ENCODE results near the gene THAP8.
"Not testable (repeated sequence)": the region's sequence is repeated elsewhere in the genome, so short reads cannot be mapped to it uniquely, and the experiment has no call there.

Gene THAP8

DNA sequence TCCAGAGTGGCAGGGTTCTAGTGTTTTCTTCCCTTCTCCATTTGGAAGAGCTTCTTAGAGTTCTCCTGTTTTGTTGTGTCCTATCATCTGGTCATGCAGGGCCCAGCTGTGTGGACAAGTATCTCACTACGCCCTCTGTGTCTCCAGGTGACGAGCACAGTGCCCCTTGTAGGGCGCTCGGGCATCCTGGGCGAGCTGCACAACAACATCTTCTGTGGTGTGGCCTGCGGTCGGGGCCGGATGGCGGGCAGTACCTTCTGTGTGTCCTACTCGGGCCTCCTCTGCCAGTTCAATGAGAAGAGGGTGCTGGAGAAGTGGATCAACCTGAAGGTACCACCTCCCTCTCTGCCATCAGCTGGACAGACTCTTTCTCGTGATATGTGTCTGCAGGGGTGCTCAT is 13.6 kb upstream of the THAP8 start:
- no peak for DNase-seq

DNA sequence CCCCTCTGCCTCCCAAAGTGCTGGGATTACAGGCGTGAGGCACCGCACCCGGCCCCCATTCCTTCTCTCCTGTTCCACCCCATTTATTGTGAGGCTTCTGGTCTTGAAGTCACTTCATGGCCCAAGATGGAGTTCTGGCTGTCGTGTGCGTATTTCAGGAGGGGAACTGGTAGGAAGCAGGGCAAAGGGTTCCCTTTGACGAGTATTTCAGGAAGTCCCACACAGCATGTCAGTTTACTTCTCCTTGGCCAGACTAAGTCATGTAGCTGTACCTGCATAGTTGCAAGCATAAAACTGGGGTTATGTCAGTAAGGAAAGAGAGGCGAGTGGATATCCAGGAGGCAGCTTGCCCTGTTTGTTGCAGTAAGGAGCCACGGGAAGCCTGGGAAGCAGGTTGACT is 10.7 kb upstream of the THAP8 start:
- DNase-seq: no peak

DNA sequence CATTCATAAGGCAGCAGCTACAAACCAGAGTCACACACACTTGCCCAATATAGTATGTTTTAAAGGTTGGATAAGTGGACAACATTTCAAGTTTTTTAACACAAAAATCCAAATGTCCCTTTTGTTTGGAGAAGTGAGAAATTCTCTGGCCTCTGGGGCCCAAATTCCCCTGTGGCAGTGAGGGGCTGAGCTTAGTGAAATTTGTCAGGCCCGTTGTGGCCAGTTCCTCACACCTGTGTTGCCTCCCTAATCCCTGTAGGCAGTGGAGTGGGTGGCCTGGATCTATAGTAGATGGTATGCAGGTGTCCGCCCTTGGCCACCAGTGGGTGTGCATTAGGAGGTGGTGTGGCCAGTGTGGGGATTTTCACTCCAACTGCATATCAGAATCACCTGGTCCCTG is 7.3 kb upstream of the THAP8 start:
- no peak for DNase-seq

DNA sequence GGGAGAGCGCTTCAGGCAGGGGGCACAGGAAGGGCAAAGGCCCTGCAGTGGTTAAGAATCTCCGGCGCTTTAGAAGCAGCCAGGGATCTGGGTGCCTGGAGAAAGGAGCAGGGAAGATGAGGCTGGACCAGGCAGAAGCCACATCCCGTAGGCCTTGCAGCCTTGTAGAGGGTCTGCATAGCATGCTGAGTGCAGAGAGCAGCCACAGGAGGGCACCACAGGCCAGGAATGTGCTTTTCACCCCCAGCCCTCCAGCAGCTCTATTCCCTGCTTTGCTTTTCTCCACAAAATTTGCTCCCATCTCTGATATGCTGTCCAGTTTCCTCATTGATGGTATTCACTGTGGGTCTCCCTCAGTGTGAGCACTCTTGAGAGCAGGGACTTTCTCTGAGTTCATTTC is 6.3 kb upstream of the THAP8 start:
- DNase-seq: no peak

DNA sequence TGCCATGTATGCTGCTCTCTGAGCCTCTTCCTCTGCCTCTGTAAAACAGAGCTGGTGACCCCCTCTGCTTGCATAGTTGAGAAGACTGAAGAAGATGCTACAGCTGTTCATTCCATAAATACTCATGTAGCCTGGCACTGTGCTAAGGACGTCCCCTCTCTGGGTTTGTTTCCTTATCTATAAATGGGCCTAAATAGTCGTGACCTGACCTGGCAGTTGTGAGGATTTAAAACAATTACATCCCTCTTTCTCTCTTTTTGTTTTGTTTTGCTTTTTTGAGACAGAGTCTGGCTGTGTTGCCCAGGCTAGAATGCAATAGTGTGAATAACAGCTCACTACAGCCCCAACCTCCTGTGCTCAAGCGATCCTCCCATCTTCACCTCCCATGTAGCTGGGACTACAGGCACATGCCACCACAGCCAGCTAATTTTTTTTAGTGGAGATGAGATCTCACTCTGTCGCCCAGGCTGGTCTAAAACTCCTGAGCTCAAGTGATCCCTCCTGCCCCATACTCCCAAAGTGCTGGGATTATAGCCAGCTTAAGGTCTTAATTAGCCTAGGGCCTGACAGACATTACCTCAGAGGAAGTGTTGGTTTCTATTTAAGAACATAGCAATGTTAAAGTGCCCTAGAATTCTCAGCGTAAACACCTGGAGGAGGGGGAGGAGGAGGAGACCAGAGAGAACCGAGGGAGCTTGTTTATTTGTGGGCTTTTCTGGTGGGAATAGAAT is 5.3 kb upstream of the THAP8 start:
- DNase-seq: no peak

DNA sequence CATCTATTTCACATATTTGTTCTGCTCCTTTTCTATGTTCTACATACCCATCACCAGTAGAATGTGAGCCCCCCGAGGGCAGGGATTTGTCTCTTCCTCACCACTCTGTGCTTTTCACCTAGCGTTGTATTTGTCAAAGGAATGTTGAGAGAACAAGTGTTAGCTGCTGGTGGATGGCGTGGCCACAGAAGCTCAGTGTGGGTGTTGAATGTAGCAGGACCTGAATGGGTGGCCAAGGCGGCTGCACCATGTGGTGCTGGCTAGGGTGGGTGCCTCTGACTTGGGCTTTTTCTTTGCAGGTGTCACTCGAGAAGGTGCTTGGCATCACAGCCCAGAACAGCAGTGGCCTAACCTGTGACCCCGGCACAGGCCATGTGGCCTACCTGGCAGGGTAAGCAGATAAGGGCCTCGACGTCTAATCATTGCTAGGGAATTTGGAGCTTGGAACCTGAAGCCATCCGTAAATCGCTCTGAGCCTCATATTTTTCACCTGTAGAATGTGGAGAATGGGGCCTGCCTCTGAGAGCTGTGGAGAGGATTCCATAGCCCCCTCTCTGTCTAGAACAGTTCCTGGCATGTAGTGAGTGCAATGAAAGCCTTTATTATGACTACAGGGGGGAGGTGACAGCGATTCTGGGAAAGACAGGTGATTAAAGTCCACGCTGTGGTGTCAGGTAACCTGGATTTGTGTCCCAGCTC is 4.5 kb upstream of the THAP8 start:
- no peak for DNase-seq

- peak; percentile 90 for DNase-seq
Observed at GRCh38 chr19:36054733-36055686, 925 bp upstream of the THAP8 start, which contains the start of gene WDR62. WDR62 (plus strand) TSS chr19:36054897; CDS start chr19:36054972, 75 bp downstream.

- DNase-seq: no peak
Observed at GRCh38 chr19:36051637-36052036, 2.4 kb downstream of the THAP8 start.

- no peak for DNase-seq
Observed at GRCh38 chr19:36051236-36051635, 2.8 kb downstream of the THAP8 start.

- no peak for DNase-seq
Observed at GRCh38 chr19:36049080-36049698, 4.9 kb downstream of the THAP8 start.

DNA sequence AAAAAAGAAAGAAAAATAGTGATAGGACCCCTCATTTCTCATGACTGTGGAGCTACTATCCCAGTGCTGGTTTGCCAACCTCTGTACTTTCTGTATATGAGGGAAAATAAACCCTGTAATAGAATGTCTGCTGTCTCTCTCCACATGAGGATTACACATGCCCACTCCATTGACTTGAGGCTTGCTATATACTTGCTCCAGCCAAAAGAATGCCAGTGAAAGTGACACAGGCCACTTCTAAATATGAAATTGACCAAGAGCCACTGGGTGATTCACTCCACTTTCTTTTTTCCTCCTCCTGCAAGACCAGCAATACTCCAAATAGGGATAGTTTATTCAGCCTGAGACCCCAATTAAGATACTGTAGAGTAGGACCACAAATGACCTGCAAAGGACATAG is 6.2 kb downstream of the THAP8 start:
- DNase-seq: no peak

- no peak for DNase-seq
Observed at GRCh38 chr19:36046443-36047050, 7.5 kb downstream of the THAP8 start.

GRCh38 chr19:36043952-36044351 is 10.1 kb downstream of the THAP8 start:
- no peak for DNase-seq

DNA sequence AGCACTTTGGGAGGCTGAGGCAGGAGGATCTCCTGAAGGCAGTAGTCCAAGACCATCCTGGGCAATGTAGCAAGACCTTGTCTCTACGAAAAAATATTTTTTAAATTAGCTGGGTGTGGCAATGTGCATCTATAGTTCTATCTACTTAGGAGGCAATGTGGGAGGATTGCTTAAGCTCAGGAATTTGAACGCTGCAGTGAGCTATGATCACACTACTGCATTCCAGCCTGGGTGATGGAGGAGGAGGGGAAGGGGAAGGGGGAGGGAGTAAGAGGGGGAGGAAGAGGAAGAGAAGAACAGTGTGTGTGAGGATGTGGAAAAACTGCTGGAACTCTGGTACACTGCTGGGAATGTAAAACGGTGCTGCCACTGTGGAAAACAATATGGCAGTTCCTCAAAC is 12.3 kb downstream of the THAP8 start:
- DNase-seq: no peak

DNA sequence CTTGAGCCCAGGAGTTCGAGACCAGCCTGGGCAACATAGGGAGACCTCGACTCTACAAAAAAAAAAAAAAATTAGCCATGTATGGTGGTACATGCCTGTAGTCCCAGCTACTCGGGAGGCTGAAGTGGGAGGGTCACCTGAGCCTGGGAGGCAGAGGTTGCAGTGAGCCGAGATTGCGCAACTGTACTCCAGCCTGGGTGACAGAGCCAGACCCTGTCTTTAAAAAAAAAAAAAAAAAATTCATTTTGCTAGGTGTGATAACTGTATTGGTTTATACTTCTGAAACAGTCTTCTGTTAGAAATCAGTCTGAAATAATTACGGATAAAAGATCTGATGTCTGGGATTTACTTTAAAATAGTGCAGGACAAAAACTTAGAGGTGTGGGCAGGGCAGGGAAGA is 13.0 kb downstream of the THAP8 start:
- DNase-seq: not testable (repeated sequence)

DNA sequence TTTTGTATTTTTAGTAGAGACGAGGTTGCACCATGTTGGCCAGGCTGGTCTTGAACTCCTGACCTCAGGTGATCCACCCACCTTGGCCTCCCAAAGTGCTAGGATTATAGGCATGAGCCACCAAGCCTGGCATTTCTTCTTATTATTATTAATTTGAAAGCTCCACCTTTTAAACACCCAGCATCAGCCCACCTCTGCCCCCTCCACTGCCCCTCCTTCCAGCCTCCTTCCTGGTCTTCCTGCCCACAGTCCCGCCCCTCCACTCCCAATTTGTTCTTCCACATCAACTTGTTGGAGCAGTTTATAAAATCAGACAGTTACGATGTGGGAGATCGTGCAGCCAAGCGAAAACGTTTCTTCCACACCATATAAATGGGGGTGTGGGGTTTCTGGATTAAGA is 13.6 kb downstream of the THAP8 start:
- DNase-seq: no peak

DNA sequence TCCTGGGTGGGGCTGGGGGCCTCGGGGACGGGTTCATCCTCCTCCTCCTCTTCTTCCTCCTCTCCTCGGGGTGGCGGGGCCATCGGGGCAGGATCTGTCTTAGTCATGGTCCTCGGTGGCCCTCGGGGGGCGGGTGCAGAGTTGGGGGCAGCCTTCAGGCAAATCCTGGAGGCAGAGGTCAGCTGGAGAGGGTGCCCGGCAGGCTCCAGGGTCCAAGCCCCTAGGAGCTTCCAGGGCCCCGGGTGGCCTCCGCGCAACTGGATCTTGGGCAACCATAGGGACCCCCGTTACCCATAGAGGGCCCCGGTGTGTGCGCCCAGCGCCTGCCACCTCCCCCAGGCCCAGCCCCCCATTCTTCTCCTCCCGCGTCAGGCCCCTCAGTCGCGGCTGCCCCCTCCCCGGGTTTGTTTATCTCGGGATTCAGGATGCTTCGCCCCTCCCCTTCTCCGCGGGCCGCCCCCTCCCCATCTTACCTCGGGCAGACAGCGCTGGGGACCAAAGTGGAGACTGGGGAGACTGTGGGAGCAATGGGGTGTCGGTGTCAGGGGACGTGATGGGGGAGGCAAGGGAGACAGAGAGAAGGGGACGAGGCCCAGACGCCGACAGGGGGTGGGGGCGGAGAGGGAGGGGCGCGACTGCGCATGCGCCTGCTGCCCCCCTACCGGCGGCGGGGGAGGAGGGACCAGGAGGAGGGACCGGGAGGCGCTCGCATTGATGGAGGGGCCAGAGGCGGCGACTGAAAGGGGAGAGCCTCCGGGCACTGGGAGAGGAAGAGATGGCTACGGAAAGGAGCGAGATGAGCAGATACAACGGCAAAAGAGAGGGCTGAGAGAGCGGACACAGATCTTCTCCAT is 21.6 kb downstream of the THAP8 start, which contains the start of gene CLIP3:
Gene CLIP3 (minus strand): TSS at position 623 of the 854 bp plus-strand sequence. CDS start 516 bp downstream, at position 107.
- DNase-seq: peak; percentile 37

GRCh38 chr19:36031308-36031707 is 22.8 kb downstream of the THAP8 start:
- no peak for DNase-seq

DNA sequence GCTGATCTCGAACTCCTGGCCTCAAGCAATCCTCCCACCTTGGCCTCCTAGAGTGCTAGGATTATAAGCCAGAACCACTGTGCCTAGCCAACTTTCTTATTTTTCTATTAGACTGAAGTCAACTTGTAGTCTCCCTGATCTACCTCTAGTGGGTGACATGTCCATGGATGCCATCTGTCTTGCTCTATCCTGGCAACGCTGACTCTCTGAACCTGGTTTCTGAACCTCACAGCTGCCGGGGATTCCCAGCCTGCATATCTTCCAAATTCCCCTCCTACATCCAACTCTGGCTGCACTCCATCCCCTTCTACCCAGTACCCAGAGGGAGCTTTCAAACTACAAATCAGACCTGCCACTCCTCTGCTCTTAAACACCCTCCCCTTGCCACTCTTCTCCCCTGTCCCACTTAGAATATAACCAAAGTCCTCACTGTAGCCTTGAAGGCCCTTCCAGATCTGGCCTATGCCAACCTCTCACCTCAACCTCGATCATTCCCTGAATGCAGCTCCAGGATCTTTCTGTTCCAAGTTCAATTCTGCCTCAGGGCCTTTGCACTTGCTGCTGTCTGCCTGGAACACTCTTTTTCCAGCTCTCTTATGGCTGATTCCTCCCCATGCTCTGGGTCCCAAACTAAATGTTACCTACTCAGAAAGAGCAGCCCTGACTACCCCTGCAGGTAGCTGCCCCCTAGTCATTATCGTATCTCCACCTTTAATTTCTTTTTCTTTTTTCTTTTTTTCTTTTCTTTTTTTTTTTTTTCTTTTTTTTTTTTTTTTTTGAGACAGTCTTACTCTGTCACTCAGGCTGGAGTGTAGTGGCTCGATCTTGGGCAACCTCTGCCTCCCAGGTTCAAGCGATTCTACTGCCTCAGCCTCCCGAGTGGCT is 23.6 kb downstream of the THAP8 start:
- DNase-seq: no peak

DNA sequence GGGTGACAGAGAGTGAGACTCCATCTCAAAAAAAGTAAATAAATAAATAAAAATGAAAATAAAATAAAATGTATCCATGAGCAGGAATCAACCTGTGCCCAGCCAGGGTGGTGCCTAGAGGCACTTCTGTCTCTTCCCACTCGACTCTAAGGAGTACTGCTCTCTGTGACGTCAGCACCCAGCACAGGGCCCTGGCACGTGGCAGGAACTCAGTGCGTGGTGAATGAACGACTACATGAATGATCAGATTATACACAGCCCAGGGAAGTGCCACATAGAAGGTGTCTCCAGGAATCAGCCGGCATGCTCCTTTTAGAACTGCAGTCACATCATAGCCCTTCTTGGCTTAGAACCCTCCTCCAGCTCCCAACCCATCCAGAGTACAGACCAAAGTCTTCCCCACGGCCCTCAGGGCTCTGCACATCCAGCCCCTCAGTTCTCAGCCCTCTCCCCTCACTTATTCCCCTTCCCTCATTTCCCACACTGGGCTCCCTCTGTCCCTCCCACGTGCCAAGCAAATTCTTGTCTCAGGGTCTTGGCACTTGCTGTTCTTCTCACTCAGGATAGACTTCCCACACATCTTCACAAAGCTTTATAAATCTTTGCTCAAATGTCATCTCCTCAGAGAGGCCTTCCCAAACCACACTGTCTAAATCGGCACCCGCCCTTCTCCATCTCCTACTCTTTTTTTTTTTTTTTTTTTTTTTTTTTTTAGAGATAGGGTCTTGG is 25.6 kb downstream of the THAP8 start:
- no peak for DNase-seq

Data from DMS153 (cell line).